HCT116 (cell line): Measurements from ENCODE around the gene MSLN. TPM values are rescaled to one million over a fixed set of nuclear protein-coding genes. Genes with fewer than 3 reads are reported as not detected.

Experiments
- ATAC-seq: fragments of 200-7000 bp; cut with Tn5 transposase; 2 replicates; pipeline ENCODE4 v1.9.1; 2020; ENCODE audit warnings: mild to moderate bottlenecking, moderate library complexity
- BruUV-seq: library from RNA; stranded (reverse); fragments of 400-500 nt; replicated peaks from 2 replicates; lab custom pipeline; 2021; lab: Mats Ljungman, UMichigan
- CTCF ChIA-PET: fragments of 300-600 bp; sonication (Branson Sonifier 250); formaldehyde crosslinking; loops from one replicate; lab custom pipeline; 2021; ENCODE audit warnings: antibody characterized with exemption; lab: Charles Lee
- POLR2A ChIA-PET: fragments of 300-600, 350-600 bp; sonication (Branson Sonifier 250); formaldehyde crosslinking; loops from one replicate; lab custom pipeline; 2021; ENCODE audit warnings: antibody characterized with exemption; lab: Charles Lee
- RAD21 ChIA-PET, 2 experiments: fragments of 300-600 bp; sonication (Branson Sonifier 250); formaldehyde crosslinking; loops; one replicate each; lab custom pipeline; 2023; ENCODE audit warnings: low total read pairs in 2 of 2; ENCODE audit not compliant: uncharacterized antibody in 2 of 2, unreplicated experiment in 2 of 2, low non-redundant PET in 1 of 2; lab: Charles Lee
- DNase-seq: peaks from one replicate; pipeline ENCODE4 v3.0.0-alpha.2; 2010; ENCODE audit warnings: low read depth, low spot score
- H2AFZ ChIP-seq: fragments of 200-600 bp; shearing (Covaris generic), sonication (generic); 2 replicates; pipeline ENCODE4 v1.6.1; 2017; ENCODE audit warnings: low read depth, mixed run types, mixed read lengths, antibody characterized with exemption, low read length; ENCODE audit not compliant: poor library complexity, severe bottlenecking
- H3K27ac ChIP-seq: 2 replicates; pipeline ENCODE4 v1.5.1; 2012; ENCODE audit warnings: low read depth, low read length
- H3K27me3 ChIP-seq: fragments of 200-600 bp; sonication (generic); 2 replicates; pipeline ENCODE4 v1.6.1; 2016; ENCODE audit warnings: mixed run types, low read length, mixed read lengths; ENCODE audit not compliant: insufficient read depth
- H3K36me3 ChIP-seq, 2 experiments: fragments of 200-500 bp in 1 of 2; fragments of 200-600 bp in 1 of 2; sonication (Bioruptor generic) in 1 of 2; sonication (generic) in 1 of 2; 2 replicates each; pipeline versions ENCODE4 v1.5.1 to v1.6.1; 2014 to 2016; ENCODE audit warnings: low read length in 2 of 2, inconsistent platforms in 1 of 2, mixed read lengths in 1 of 2, mixed run types in 1 of 2; ENCODE audit not compliant: insufficient read depth in 2 of 2, control insufficient read depth in 1 of 2
- H3K4me1 ChIP-seq, 2 experiments: fragments of 200-600 bp in 1 of 2; sonication (generic) in 1 of 2; 2 replicates each; pipeline versions ENCODE4 v1.5.1 to v1.6.1; 2012 to 2017; ENCODE audit warnings: low read length in 2 of 2, inconsistent platforms in 1 of 2, mild to moderate bottlenecking in 1 of 2, mixed read lengths in 1 of 2, mixed run types in 1 of 2, moderate library complexity in 1 of 2; ENCODE audit not compliant: insufficient read depth in 2 of 2, control insufficient read depth in 1 of 2
- H3K4me2 ChIP-seq: fragments of 200-600 bp; sonication (generic); 2 replicates; pipeline ENCODE4 v1.6.1; 2017; ENCODE audit warnings: mixed run types, low read length, mixed read lengths
- H3K4me3 ChIP-seq, 2 experiments: fragments of 200-600 bp in 1 of 2; sonication (generic) in 1 of 2; replicated peaks in 1 of 2; 2 replicates each; pipeline ENCODE4 v1.5.1; 2011 to 2016; ENCODE audit warnings: low read length in 2 of 2, control low read depth in 1 of 2, low read depth in 1 of 2, mild to moderate bottlenecking in 1 of 2, mixed read lengths in 1 of 2, mixed run types in 1 of 2
- H3K79me2 ChIP-seq: fragments of 200-600 bp; sonication (generic); 2 replicates; pipeline ENCODE4 v1.6.1; 2017; ENCODE audit warnings: mild to moderate bottlenecking, mixed run types, low read length, moderate library complexity, mixed read lengths; ENCODE audit not compliant: insufficient read depth
- H3K9ac ChIP-seq: fragments of 200-600 bp; sonication (generic); 2 replicates; pipeline ENCODE4 v1.6.1; 2016; ENCODE audit warnings: low read length, mixed read lengths
- H3K9me2 ChIP-seq: fragments of 200-600 bp; sonication (generic), shearing (Covaris generic); 2 replicates; pipeline ENCODE4 v1.6.1; 2017; ENCODE audit warnings: mixed run types, mild to moderate bottlenecking, moderate library complexity; ENCODE audit not compliant: insufficient read depth
- H3K9me3 ChIP-seq, 2 experiments: fragments of 200-500 bp in 1 of 2; fragments of 200-600 bp in 1 of 2; sonication (Bioruptor generic) in 1 of 2; sonication (generic) in 1 of 2; 2 replicates each; pipeline ENCODE4 v1.6.1; 2014 to 2017; ENCODE audit warnings: low read length in 2 of 2, mixed read lengths in 2 of 2, inconsistent platforms in 1 of 2, low read depth in 1 of 2, mild to moderate bottlenecking in 1 of 2, mixed run types in 1 of 2, moderate library complexity in 1 of 2; ENCODE audit not compliant: control insufficient read depth in 1 of 2, insufficient read depth in 1 of 2
- H4K20me1 ChIP-seq: fragments of 200-600 bp; sonication (generic), shearing (Covaris generic); 2 replicates; pipeline ENCODE4 v1.6.1; 2017; ENCODE audit warnings: mixed run types, mild to moderate bottlenecking, moderate library complexity; ENCODE audit not compliant: insufficient read depth
- CBX3 ChIP-seq: IDR thresholded peaks from 2 replicates; pipeline ENCODE4 v1.6.1; 2012; ENCODE audit warnings: low read depth
- CEBPB ChIP-seq: IDR thresholded peaks from 2 replicates; pipeline ENCODE4 v1.6.1; 2012; ENCODE audit warnings: low read depth
- ELF1 ChIP-seq: IDR thresholded peaks from 2 replicates; pipeline ENCODE4 v1.6.1; 2012; ENCODE audit warnings: low read depth, borderline replicate concordance
- EZH2 ChIP-seq: fragments of 200-600 bp; sonication (generic); IDR thresholded peaks from 2 replicates; pipeline ENCODE4 v1.6.1; 2017; ENCODE audit warnings: antibody characterized with exemption, mixed run types
- FOSL1 ChIP-seq: IDR thresholded peaks from 2 replicates; pipeline ENCODE4 v1.6.1; 2012; ENCODE audit warnings: low read depth
- JUND ChIP-seq: IDR thresholded peaks from 2 replicates; pipeline ENCODE4 v1.6.1; 2012
- POLR2A ChIP-seq: IDR thresholded peaks from 2 replicates; pipeline ENCODE4 v1.7.0; 2011; ENCODE audit warnings: borderline replicate concordance; ENCODE audit not compliant: insufficient read depth, insufficient read length; ENCODE audit errors: extremely low read depth
- POLR2AphosphoS5 ChIP-seq: IDR thresholded peaks from 2 replicates; pipeline ENCODE4 v1.6.1; 2011; ENCODE audit warnings: mild to moderate bottlenecking, low read depth, low read length, moderate library complexity
- RAD21 ChIP-seq: IDR thresholded peaks from 2 replicates; pipeline ENCODE4 v1.6.1; 2012; ENCODE audit warnings: low read depth, mild to moderate bottlenecking
- SP1 ChIP-seq: IDR thresholded peaks from 2 replicates; pipeline ENCODE4 v1.6.1; 2012; ENCODE audit warnings: low read depth
- SRF ChIP-seq: IDR thresholded peaks from 2 replicates; pipeline ENCODE4 v1.6.1; 2012; ENCODE audit warnings: low read depth
- TCF7L2 ChIP-seq: IDR thresholded peaks from 2 replicates; pipeline ENCODE4 v1.7.0; 2011; ENCODE audit warnings: borderline replicate concordance, inconsistent platforms; ENCODE audit not compliant: insufficient read depth, insufficient read length; ENCODE audit errors: extremely low read depth
- ZFX ChIP-seq: fragments of 450-650 bp; IDR thresholded peaks from 2 replicates; pipeline ENCODE4 v1.6.1; 2017
- ZNF274 ChIP-seq: fragments of 200-500 bp; sonication (Bioruptor generic); IDR thresholded peaks from 2 replicates; pipeline ENCODE4 v1.6.1; 2014; ENCODE audit warnings: mild to moderate bottlenecking, low read depth, low read length, inconsistent platforms
- intact Hi-C: fragments of 100-400 bp; cut with micrococcal nuclease; formaldehyde crosslinking; loops from 2 replicates; pipeline ENCODE4 v1.10.0; 2022
- total RNA-seq: library from RNA; stranded (reverse); gene quantifications from one replicate; pipeline ENCODE4 v1.2.1, GENCODE V29; 2021; ENCODE audit not compliant: unreplicated experiment
- TF ChIP-seq, protein P1 (sequence below): IDR thresholded peaks from 2 replicates; pipeline ENCODE4 v1.6.1; 2012
- TF ChIP-seq, protein P2 (sequence below): IDR thresholded peaks from 2 replicates; pipeline ENCODE4 v1.6.1; 2012; ENCODE audit warnings: low read depth
- TF ChIP-seq, protein P3 (sequence below): IDR thresholded peaks from 2 replicates; pipeline ENCODE4 v1.6.1; 2011; ENCODE audit warnings: mild to moderate bottlenecking, low read length, moderate library complexity; ENCODE audit not compliant: insufficient replicate concordance; ENCODE audit errors: extremely low read depth

The MSLN gene
- total RNA-seq, 1 experiment from 2014 or later, result 40.9 TPM

DNA sequence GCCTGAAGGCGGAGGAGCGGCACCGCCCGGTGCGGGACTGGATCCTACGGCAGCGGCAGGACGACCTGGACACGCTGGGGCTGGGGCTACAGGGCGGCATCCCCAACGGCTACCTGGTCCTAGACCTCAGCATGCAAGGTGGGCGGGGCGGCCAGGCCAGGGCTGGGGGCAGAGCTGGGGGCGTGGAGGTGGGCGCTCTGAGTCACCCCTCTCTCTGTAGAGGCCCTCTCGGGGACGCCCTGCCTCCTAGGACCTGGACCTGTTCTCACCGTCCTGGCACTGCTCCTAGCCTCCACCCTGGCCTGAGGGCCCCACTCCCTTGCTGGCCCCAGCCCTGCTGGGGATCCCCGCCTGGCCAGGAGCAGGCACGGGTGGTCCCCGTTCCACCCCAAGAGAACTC, 7.9 kb downstream of the MSLN start:
- no peaks in the 10 kb centered on the region for H3K27me3 ChIP-seq
- no peaks in the 10 kb centered on the region for H3K9me3 ChIP-seq
- no peak overlapping the region for H3K4me2 ChIP-seq
- intact Hi-C loops, result no loop called here
- no peak for DNase-seq
- H2AFZ ChIP-seq, result no peak overlapping the region
- no peaks in the 10 kb centered on the region for H4K20me1 ChIP-seq
- ATAC-seq, result no peak
- no TSS peak for BruUV-seq
- TF ChIP-seq SRF, result no peak
- TF ChIP-seq CEBPB, result no peak
- TF ChIP-seq SP1, result no peak
- TF ChIP-seq FOSL1, result no peak
- TF ChIP-seq, protein P1, sequence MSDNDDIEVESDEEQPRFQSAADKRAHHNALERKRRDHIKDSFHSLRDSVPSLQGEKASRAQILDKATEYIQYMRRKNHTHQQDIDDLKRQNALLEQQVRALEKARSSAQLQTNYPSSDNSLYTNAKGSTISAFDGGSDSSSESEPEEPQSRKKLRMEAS, result no peak
- no peak for TF ChIP-seq TCF7L2
- TF ChIP-seq POLR2AphosphoS5, result no peak
- TF ChIP-seq ZFX, result no peak
- no peak for TF ChIP-seq RAD21
- TF ChIP-seq ELF1, result no peak
- no peak for TF ChIP-seq ZNF274
- TF ChIP-seq JUND, result no peak
- TF ChIP-seq EZH2, result no peak
- no peak for TF ChIP-seq POLR2A
- TF ChIP-seq, protein P2, sequence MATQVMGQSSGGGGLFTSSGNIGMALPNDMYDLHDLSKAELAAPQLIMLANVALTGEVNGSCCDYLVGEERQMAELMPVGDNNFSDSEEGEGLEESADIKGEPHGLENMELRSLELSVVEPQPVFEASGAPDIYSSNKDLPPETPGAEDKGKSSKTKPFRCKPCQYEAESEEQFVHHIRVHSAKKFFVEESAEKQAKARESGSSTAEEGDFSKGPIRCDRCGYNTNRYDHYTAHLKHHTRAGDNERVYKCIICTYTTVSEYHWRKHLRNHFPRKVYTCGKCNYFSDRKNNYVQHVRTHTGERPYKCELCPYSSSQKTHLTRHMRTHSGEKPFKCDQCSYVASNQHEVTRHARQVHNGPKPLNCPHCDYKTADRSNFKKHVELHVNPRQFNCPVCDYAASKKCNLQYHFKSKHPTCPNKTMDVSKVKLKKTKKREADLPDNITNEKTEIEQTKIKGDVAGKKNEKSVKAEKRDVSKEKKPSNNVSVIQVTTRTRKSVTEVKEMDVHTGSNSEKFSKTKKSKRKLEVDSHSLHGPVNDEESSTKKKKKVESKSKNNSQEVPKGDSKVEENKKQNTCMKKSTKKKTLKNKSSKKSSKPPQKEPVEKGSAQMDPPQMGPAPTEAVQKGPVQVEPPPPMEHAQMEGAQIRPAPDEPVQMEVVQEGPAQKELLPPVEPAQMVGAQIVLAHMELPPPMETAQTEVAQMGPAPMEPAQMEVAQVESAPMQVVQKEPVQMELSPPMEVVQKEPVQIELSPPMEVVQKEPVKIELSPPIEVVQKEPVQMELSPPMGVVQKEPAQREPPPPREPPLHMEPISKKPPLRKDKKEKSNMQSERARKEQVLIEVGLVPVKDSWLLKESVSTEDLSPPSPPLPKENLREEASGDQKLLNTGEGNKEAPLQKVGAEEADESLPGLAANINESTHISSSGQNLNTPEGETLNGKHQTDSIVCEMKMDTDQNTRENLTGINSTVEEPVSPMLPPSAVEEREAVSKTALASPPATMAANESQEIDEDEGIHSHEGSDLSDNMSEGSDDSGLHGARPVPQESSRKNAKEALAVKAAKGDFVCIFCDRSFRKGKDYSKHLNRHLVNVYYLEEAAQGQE, result no peak
- TF ChIP-seq, protein P3, sequence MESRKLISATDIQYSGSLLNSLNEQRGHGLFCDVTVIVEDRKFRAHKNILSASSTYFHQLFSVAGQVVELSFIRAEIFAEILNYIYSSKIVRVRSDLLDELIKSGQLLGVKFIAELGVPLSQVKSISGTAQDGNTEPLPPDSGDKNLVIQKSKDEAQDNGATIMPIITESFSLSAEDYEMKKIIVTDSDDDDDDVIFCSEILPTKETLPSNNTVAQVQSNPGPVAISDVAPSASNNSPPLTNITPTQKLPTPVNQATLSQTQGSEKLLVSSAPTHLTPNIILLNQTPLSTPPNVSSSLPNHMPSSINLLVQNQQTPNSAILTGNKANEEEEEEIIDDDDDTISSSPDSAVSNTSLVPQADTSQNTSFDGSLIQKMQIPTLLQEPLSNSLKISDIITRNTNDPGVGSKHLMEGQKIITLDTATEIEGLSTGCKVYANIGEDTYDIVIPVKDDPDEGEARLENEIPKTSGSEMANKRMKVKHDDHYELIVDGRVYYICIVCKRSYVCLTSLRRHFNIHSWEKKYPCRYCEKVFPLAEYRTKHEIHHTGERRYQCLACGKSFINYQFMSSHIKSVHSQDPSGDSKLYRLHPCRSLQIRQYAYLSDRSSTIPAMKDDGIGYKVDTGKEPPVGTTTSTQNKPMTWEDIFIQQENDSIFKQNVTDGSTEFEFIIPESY, result no peak
- TF ChIP-seq CBX3, result no peak
- H3K9me2 ChIP-seq, result no peaks in the 10 kb centered on the region
- H3K4me1 ChIP-seq, result peaks cover 10 to 13% of the 10 kb centered on the region in 2 experiments
- peaks cover 7 to 11% of the 10 kb centered on the region in 2 experiments; a peak in 3 of 4 replicates for H3K36me3 ChIP-seq
- H3K4me3 ChIP-seq, result no peak overlapping the region
- CTCF ChIA-PET, result no interaction called here
- H3K27ac ChIP-seq, result no peak overlapping the region
- peaks cover under 1% of the 10 kb centered on the region; the same call in 1 of the 2 replicates for H3K79me2 ChIP-seq
- H3K9ac ChIP-seq, result no peak overlapping the region
- POLR2A ChIA-PET, result no interaction called here
- RAD21 ChIA-PET, result no interaction called here
